K562 (cell line): ENCODE results near the gene CBX8. TPM values are rescaled to one million over a fixed set of nuclear protein-coding genes. Genes with fewer than 3 reads are reported as not detected.

Experiments
- CAMTA2 ChIP-seq: fragments of 250-450 bp; sonication (Bioruptor Pico); conservative IDR thresholded peaks from 2 replicates; pipeline ENCODE4 v1.5.1; 2022
- DPF2 ChIP-seq: fragments of 450-650 bp; IDR thresholded peaks from 2 replicates; pipeline ENCODE4 v1.6.1; 2016
- EP300 ChIP-seq: IDR thresholded peaks from 2 replicates; pipeline ENCODE4 v1.6.1; 2012; ENCODE audit warnings: low read length, improper control_type of control experiment
- HDGF ChIP-seq: fragments of 450-650 bp; IDR thresholded peaks from 2 replicates; pipeline ENCODE4 v1.6.1; 2016
- HNRNPL ChIP-seq: fragments of 200-400 bp; formaldehyde crosslinking; IDR thresholded peaks from 2 replicates; pipeline ENCODE4 v1.6.1; 2017; ENCODE audit warnings: low read depth, mild to moderate bottlenecking, low read length
- NFE2L1 ChIP-seq: fragments of 450-650 bp; IDR thresholded peaks from 2 replicates; pipeline ENCODE4 v1.6.1; 2016; ENCODE audit warnings: missing genetic modification characterization, low read depth, mild to moderate bottlenecking, missing compliant biosample characterization, moderate library complexity, borderline replicate concordance
- NFRKB ChIP-seq: fragments of 450-650 bp; IDR thresholded peaks from 2 replicates; pipeline ENCODE4 v1.6.1; 2016; ENCODE audit warnings: low read depth
- POLR3A ChIP-seq: IDR thresholded peaks from 2 replicates; pipeline ENCODE4 v1.6.1; 2011; ENCODE audit warnings: borderline replicate concordance, mild to moderate bottlenecking, moderate library complexity; ENCODE audit not compliant: insufficient read length, insufficient read depth; ENCODE audit errors: extremely low read depth
- RFX7 ChIP-seq: fragments of 250-450 bp; sonication (Bioruptor Pico); IDR thresholded peaks from 2 replicates; pipeline ENCODE4 v1.5.1; 2021; ENCODE audit warnings: mild to moderate bottlenecking
- SMC3 ChIP-seq: conservative IDR thresholded peaks from 2 replicates; pipeline ENCODE4 v1.6.1; 2011; ENCODE audit warnings: low read depth, low read length, improper control_type of control experiment; ENCODE audit not compliant: insufficient read depth
- ZNF311 ChIP-seq: fragments of 250-450 bp; sonication (Bioruptor Pico); IDR thresholded peaks from 2 replicates; pipeline ENCODE4 v1.4.0; 2020; ENCODE audit warnings: mild to moderate bottlenecking, moderate library complexity
- polyA plus RNA-seq, 8 experiments: library from polyadenylated mRNA; depleted of rRNA in 4 of 8; stranded (reverse) in 5 of 8; unstranded in 3 of 8; fragments of >200 nt; fragmentation: Nextera tagmentation in 2 of 8; fragmentation: Illumina TruSeq in 1 of 8; extraction: Ambion mirVana in 2 of 8; extraction: Trizol in 1 of 8; gene quantifications; 2 replicates each; pipeline versions ENCODE4 v1.2.1 to v1.2.3, GENCODE V29; 2011 to 2014; ENCODE audit warnings: inconsistent platforms in 1 of 8, missing spikeins in 1 of 8
- total RNA-seq, 7 experiments: library from RNA; depleted of rRNA in 6 of 7; stranded (reverse); fragments of >200 nt in 6 of 7; fragmentation: Illumina TruSeq in 2 of 7; extraction: Trizol in 2 of 7; gene quantifications; 2 replicates each; pipeline versions ENCODE4 v1.2.1 to v1.2.3, GENCODE V29; 2011 to 2021; ENCODE audit warnings: low replicate concordance in 1 of 7
- TF ChIP-seq, protein P1 (sequence below), 2 experiments: fragments of 450-650 bp; formaldehyde crosslinking in 1 of 2; IDR thresholded peaks; 2 replicates each; pipeline versions ENCODE4 v1.4.0 to v1.6.1; 2014 to 2020; ENCODE audit warnings: mild to moderate bottlenecking in 2 of 2, borderline replicate concordance in 1 of 2, low read depth in 1 of 2
- TF ChIP-seq, protein P2 (sequence below): sonication (generic); formaldehyde crosslinking; IDR thresholded peaks from 2 replicates; pipeline ENCODE4 v1.8.1; 2023; ENCODE audit warnings: mild to moderate bottlenecking, missing genetic modification reagents
- TF ChIP-seq, protein P3 (sequence below): sonication (generic); formaldehyde crosslinking; IDR thresholded peaks from 2 replicates; pipeline ENCODE4 v1.8.0; 2022; ENCODE audit warnings: missing genetic modification reagents, mild to moderate bottlenecking, borderline replicate concordance
- TF ChIP-seq, protein P4 (sequence below): fragments of 200-800 bp; sonication (Bioruptor generic); IDR thresholded peaks from 2 replicates; pipeline ENCODE4 v1.6.1; 2017; ENCODE audit warnings: missing genetic modification characterization, missing compliant biosample characterization

The CBX8 gene
- total and polyA plus RNA-seq, 9 of the 15 experiments (the other 6 are each of a cell fraction or from before 2014, with no cell fraction given): 0.08 to 11.9 (median 2.6) TPM

DNA sequence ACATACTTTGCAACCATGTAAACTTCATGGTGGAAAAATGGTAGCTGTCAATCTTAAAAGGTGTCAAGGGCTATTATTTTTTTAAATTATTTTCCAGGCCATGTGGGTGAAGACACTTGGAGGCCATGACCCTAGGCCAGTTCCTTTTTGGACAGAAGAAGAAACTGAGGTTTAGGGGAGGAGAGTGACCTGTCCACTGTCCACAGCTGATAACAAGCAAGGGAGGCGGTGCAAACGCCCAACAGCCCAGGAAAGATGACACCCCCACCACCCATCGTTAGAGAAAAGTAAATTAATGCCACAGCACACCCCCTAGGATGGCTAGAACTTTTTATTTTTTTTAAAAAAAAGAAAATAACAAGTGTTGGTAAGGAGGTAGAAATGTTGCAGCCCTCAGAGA, 46.9 kb downstream of the CBX8 start (continued):
- TF ChIP-seq, protein P1, sequence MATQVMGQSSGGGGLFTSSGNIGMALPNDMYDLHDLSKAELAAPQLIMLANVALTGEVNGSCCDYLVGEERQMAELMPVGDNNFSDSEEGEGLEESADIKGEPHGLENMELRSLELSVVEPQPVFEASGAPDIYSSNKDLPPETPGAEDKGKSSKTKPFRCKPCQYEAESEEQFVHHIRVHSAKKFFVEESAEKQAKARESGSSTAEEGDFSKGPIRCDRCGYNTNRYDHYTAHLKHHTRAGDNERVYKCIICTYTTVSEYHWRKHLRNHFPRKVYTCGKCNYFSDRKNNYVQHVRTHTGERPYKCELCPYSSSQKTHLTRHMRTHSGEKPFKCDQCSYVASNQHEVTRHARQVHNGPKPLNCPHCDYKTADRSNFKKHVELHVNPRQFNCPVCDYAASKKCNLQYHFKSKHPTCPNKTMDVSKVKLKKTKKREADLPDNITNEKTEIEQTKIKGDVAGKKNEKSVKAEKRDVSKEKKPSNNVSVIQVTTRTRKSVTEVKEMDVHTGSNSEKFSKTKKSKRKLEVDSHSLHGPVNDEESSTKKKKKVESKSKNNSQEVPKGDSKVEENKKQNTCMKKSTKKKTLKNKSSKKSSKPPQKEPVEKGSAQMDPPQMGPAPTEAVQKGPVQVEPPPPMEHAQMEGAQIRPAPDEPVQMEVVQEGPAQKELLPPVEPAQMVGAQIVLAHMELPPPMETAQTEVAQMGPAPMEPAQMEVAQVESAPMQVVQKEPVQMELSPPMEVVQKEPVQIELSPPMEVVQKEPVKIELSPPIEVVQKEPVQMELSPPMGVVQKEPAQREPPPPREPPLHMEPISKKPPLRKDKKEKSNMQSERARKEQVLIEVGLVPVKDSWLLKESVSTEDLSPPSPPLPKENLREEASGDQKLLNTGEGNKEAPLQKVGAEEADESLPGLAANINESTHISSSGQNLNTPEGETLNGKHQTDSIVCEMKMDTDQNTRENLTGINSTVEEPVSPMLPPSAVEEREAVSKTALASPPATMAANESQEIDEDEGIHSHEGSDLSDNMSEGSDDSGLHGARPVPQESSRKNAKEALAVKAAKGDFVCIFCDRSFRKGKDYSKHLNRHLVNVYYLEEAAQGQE (IDR thresholded peaks at IDR 0.05; ENCODE audit: borderline replicate concordance): no peak
- TF ChIP-seq, protein P1 (CRISPR knock-in tag; IDR thresholded peaks at IDR 0.05; ENCODE audit: low read depth): no peak
- no peak for TF ChIP-seq HDGF
- no peak for TF ChIP-seq RFX7 (CRISPR knock-in tag)
- TF ChIP-seq NFE2L1 (tag): no peak
- TF ChIP-seq, protein P2, sequence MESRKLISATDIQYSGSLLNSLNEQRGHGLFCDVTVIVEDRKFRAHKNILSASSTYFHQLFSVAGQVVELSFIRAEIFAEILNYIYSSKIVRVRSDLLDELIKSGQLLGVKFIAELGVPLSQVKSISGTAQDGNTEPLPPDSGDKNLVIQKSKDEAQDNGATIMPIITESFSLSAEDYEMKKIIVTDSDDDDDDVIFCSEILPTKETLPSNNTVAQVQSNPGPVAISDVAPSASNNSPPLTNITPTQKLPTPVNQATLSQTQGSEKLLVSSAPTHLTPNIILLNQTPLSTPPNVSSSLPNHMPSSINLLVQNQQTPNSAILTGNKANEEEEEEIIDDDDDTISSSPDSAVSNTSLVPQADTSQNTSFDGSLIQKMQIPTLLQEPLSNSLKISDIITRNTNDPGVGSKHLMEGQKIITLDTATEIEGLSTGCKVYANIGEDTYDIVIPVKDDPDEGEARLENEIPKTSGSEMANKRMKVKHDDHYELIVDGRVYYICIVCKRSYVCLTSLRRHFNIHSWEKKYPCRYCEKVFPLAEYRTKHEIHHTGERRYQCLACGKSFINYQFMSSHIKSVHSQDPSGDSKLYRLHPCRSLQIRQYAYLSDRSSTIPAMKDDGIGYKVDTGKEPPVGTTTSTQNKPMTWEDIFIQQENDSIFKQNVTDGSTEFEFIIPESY (CRISPR knock-in tag): no peak
- TF ChIP-seq HNRNPL: no peak
- TF ChIP-seq NFRKB: no peak
- TF ChIP-seq, protein P3, sequence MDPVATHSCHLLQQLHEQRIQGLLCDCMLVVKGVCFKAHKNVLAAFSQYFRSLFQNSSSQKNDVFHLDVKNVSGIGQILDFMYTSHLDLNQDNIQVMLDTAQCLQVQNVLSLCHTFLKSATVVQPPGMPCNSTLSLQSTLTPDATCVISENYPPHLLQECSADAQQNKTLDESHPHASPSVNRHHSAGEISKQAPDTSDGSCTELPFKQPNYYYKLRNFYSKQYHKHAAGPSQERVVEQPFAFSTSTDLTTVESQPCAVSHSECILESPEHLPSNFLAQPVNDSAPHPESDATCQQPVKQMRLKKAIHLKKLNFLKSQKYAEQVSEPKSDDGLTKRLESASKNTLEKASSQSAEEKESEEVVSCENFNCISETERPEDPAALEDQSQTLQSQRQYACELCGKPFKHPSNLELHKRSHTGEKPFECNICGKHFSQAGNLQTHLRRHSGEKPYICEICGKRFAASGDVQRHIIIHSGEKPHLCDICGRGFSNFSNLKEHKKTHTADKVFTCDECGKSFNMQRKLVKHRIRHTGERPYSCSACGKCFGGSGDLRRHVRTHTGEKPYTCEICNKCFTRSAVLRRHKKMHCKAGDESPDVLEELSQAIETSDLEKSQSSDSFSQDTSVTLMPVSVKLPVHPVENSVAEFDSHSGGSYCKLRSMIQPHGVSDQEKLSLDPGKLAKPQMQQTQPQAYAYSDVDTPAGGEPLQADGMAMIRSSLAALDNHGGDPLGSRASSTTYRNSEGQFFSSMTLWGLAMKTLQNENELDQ (CRISPR knock-in tag): no peak
- no peak for TF ChIP-seq ZNF311 (CRISPR knock-in tag)
- no peak for TF ChIP-seq SMC3
- TF ChIP-seq, protein P4, sequence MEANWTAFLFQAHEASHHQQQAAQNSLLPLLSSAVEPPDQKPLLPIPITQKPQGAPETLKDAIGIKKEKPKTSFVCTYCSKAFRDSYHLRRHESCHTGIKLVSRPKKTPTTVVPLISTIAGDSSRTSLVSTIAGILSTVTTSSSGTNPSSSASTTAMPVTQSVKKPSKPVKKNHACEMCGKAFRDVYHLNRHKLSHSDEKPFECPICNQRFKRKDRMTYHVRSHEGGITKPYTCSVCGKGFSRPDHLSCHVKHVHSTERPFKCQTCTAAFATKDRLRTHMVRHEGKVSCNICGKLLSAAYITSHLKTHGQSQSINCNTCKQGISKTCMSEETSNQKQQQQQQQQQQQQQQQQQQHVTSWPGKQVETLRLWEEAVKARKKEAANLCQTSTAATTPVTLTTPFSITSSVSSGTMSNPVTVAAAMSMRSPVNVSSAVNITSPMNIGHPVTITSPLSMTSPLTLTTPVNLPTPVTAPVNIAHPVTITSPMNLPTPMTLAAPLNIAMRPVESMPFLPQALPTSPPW: peak; percentile 19; the same call in 1 of the 2 replicates
- TF ChIP-seq EP300: peak; percentile 49; the same call in 1 of the 2 replicates
- no peak for TF ChIP-seq POLR3A
- no peak for TF ChIP-seq CAMTA2 (CRISPR knock-in tag)
- TF ChIP-seq DPF2: peak; percentile 54; the same call in 1 of the 2 replicates
